CD4-positive, alpha-beta memory T cell (primary cell): ENCODE data around the gene ADCK2. TPM values are rescaled to one million over a fixed set of nuclear protein-coding genes. Genes with fewer than 3 reads are reported as not detected.
"Not testable (repeated sequence)": the region's sequence is repeated elsewhere in the genome, so short reads cannot be mapped to it uniquely, and the experiment has no call there.

Source experiments
- CTCF ChIA-PET: fragments of 350-600 bp; sonication (Branson Sonifier 250); formaldehyde crosslinking; loops from one replicate; lab custom pipeline; 2021; ENCODE audit warnings: inconsistent platforms; ENCODE audit not compliant: partially characterized antibody; lab: Charles Lee
- POLR2A ChIA-PET: fragments of 350-600 bp; sonication (Branson Sonifier 250); formaldehyde crosslinking; loops from one replicate; lab custom pipeline; 2021; ENCODE audit not compliant: partially characterized antibody; lab: Charles Lee
- DNase-seq, 5 donors: peaks; one replicate each; pipeline versions ENCODE4 v3.0.0 to v3.0.0-alpha.2; 2020 to 2022; ENCODE audit warnings: mixed read lengths in 1 of 5
- H3K27ac ChIP-seq: one replicate; pipeline ENCODE4 v1.7.0; 2013; ENCODE audit warnings: low read depth, low read length
- H3K27me3 ChIP-seq: 2 replicates; pipeline ENCODE4 v1.7.0; 2013; ENCODE audit warnings: mild to moderate bottlenecking, low read length, moderate library complexity; ENCODE audit not compliant: insufficient read depth
- H3K36me3 ChIP-seq: 2 replicates; pipeline ENCODE4 v1.7.0; 2013; ENCODE audit warnings: mild to moderate bottlenecking, low read length, moderate library complexity; ENCODE audit not compliant: insufficient read depth
- H3K4me1 ChIP-seq: 2 replicates; pipeline ENCODE4 v1.7.0; 2013; ENCODE audit warnings: mild to moderate bottlenecking, low read length, moderate library complexity; ENCODE audit not compliant: insufficient read depth
- H3K4me3 ChIP-seq, 2 donors: one replicate each; pipeline ENCODE4 v1.7.0; 2013; ENCODE audit warnings: low read length in 2 of 2, mild to moderate bottlenecking in 1 of 2
- H3K9me3 ChIP-seq, 2 donors: one replicate each; pipeline ENCODE4 v1.7.0; 2013; ENCODE audit warnings: low read length in 2 of 2, control low read depth in 1 of 2; ENCODE audit not compliant: control insufficient read depth in 1 of 2
- H3K27ac Mint-ChIP-seq, 7 donors: one replicate each; pipeline ENCODE4 v1.8.0; 2020 to 2021; ENCODE audit warnings: mixed read lengths in 7 of 7, mild to moderate bottlenecking in 6 of 7, inconsistent platforms in 3 of 7, moderate library complexity in 3 of 7
- H3K27me3 Mint-ChIP-seq, 2 donors: one replicate each; pipeline ENCODE4 v1.8.0; 2020 to 2021; ENCODE audit warnings: mixed read lengths in 2 of 2
- H3K36me3 Mint-ChIP-seq, 2 donors: one replicate each; pipeline ENCODE4 v1.8.0; 2020 to 2021; ENCODE audit warnings: mixed read lengths in 2 of 2, inconsistent platforms in 1 of 2, mild to moderate bottlenecking in 1 of 2
- H3K4me1 Mint-ChIP-seq, 4 donors: one replicate each; pipeline ENCODE4 v1.8.0; 2020 to 2021; ENCODE audit warnings: mixed read lengths in 4 of 4, mild to moderate bottlenecking in 1 of 4
- H3K4me3 Mint-ChIP-seq, 8 donors: one replicate each; pipeline ENCODE4 v1.8.0; 2020 to 2021; ENCODE audit warnings: mixed read lengths in 8 of 8, mild to moderate bottlenecking in 7 of 8, moderate library complexity in 6 of 8, inconsistent platforms in 3 of 8
- H3K9me3 Mint-ChIP-seq, 8 donors: one replicate each; pipeline ENCODE4 v1.8.0; 2020 to 2021; ENCODE audit warnings: mixed read lengths in 8 of 8, mild to moderate bottlenecking in 5 of 8, inconsistent platforms in 3 of 8, moderate library complexity in 1 of 8
- intact Hi-C: fragments of 100-400 bp; cut with micrococcal nuclease; formaldehyde crosslinking; loops from one replicate; pipeline ENCODE4 v1.15.1; 2023
- polyA plus RNA-seq, 2 donors: library from polyadenylated mRNA; unstranded; fragments of 300-500 nt; fragmentation: Illumina TruSeq; gene quantifications; one replicate each; pipeline ENCODE4 v1.2.3, GENCODE V29; 2021
- total RNA-seq, 2 experiments: library from RNA; stranded (reverse); gene quantifications; one replicate each; pipeline ENCODE4 v1.2.3, GENCODE V29; 2021

The ADCK2 gene
- total and polyA plus RNA-seq, 4 experiments from 2014 or later = 18.6 to 36.0 (median 22.1) TPM

- ChIA-PET CTCF (no interaction called here), POLR2A (no interaction called here)
- no peaks in the 10 kb centered on the region for H3K27me3 Mint-ChIP-seq
These were observed 61.4 kb downstream of the ADCK2 start for GRCh38 chr7:140734096-140734495.

GRCh38 chr7:140734729-140735128 lies 62.0 kb downstream of the ADCK2 start:
- H3K9me3 Mint-ChIP-seq = no peaks in the 10 kb centered on the region
- no peak overlapping the region for H3K27ac Mint-ChIP-seq
- no peaks in the 10 kb centered on the region for H3K4me1 ChIP-seq
- ChIA-PET CTCF (no interaction called here), POLR2A (no interaction called here)
- peaks cover 23 to 29% of the 10 kb centered on the region in 2 donors for H3K36me3 Mint-ChIP-seq
- no peaks in the 10 kb centered on the region for H3K27me3 Mint-ChIP-seq
- H3K36me3 ChIP-seq = peaks cover 11% of the 10 kb centered on the region
- H3K4me3 ChIP-seq = no peak overlapping the region
- H3K4me3 Mint-ChIP-seq = no peak overlapping the region
- no peak overlapping the region for H3K27ac ChIP-seq
- no peaks in the 10 kb centered on the region for H3K4me1 Mint-ChIP-seq
- no peaks in the 10 kb centered on the region for H3K9me3 ChIP-seq
- no peaks in the 10 kb centered on the region for H3K27me3 ChIP-seq
- intact Hi-C loops = no loop called here
- no peak for DNase-seq

More at GRCh38 chr7:140734096-140734495, 61.4 kb downstream of the ADCK2 start:
- no peaks in the 10 kb centered on the region for H3K9me3 Mint-ChIP-seq
- no peak overlapping the region for H3K27ac Mint-ChIP-seq
- Histone ChIP-seq H3K9me3 (no peaks in the 10 kb centered on the region), H3K4me3 (no peak overlapping the region), H3K27me3 (no peaks in the 10 kb centered on the region), H3K4me1 (no peaks in the 10 kb centered on the region), H3K27ac (no peak overlapping the region), H3K36me3 (peaks cover 8% of the 10 kb centered on the region)
- H3K4me3 Mint-ChIP-seq = no peak overlapping the region
- intact Hi-C loops = no loop called here
- H3K36me3 Mint-ChIP-seq = peaks cover 20 to 27% of the 10 kb centered on the region in 2 donors
- H3K4me1 Mint-ChIP-seq = no peaks in the 10 kb centered on the region
- DNase-seq = no peak

GRCh38 chr7:140738280-140738679 lies 65.5 kb downstream of the ADCK2 start:
- no peak for DNase-seq
- H3K4me3 ChIP-seq = no peak overlapping the region
- H3K9me3 ChIP-seq = no peaks in the 10 kb centered on the region
- intact Hi-C loops = no loop called here
- no peak overlapping the region for H3K27ac ChIP-seq
- Mint-ChIP-seq H3K36me3 (peaks cover 33 to 37% of the 10 kb centered on the region in 2 donors), H3K27ac (no peak overlapping the region), H3K27me3 (no peaks in the 10 kb centered on the region), H3K9me3 (no peaks in the 10 kb centered on the region), H3K4me3 (no peak overlapping the region), H3K4me1 (no peaks in the 10 kb centered on the region)
- no peaks in the 10 kb centered on the region for H3K27me3 ChIP-seq
- POLR2A ChIA-PET = no interaction called here
- H3K36me3 ChIP-seq = peaks cover 14% of the 10 kb centered on the region
- no peaks in the 10 kb centered on the region for H3K4me1 ChIP-seq
- CTCF ChIA-PET = no interaction called here

GRCh38 chr7:140743255-140743654 lies 70.5 kb downstream of the ADCK2 start:
- H3K4me1 Mint-ChIP-seq, H3K27ac Mint-ChIP-seq, POLR2A ChIA-PET, H3K4me1 ChIP-seq, H3K4me3 Mint-ChIP-seq, DNase-seq, H3K27ac ChIP-seq, H3K27me3 ChIP-seq, H3K9me3 ChIP-seq, intact Hi-C loops, H3K4me3 ChIP-seq, H3K9me3 Mint-ChIP-seq, H3K27me3 Mint-ChIP-seq: not testable (repeated sequence)
- CTCF ChIA-PET = interaction anchor here (1.0 to 1.2 kb wide), 2 partner anchors 20 to 41 kb away, joined by 3 read pairs; no protein-coding TSS in a partner anchor
- H3K36me3 Mint-ChIP-seq = peaks cover 34 to 43% of the 10 kb centered on the region in 2 donors
- peaks cover 14% of the 10 kb centered on the region for H3K36me3 ChIP-seq

GRCh38 chr7:140744005-140744404 lies 71.3 kb downstream of the ADCK2 start:
- H3K4me3 ChIP-seq = no peak overlapping the region
- no peak overlapping the region for H3K4me3 Mint-ChIP-seq
- H3K27me3 ChIP-seq = no peaks in the 10 kb centered on the region
- no peak overlapping the region for H3K27ac Mint-ChIP-seq
- H3K27ac ChIP-seq = no peak overlapping the region
- peaks cover 8% of the 10 kb centered on the region for H3K36me3 ChIP-seq
- peaks cover 34 to 43% of the 10 kb centered on the region in 2 donors for H3K36me3 Mint-ChIP-seq
- H3K27me3 Mint-ChIP-seq = no peaks in the 10 kb centered on the region
- peaks cover 0 to 2% (median under 1%) of the 10 kb centered on the region in 4 donors for H3K4me1 Mint-ChIP-seq
- no peak for DNase-seq
- H3K9me3 ChIP-seq = no peaks in the 10 kb centered on the region
- peaks cover 0 to 2% (median 0%) of the 10 kb centered on the region in 8 donors for H3K9me3 Mint-ChIP-seq
- no peaks in the 10 kb centered on the region for H3K4me1 ChIP-seq
- intact Hi-C loops = no loop called here
- CTCF ChIA-PET = interaction anchor here (1.0 to 1.2 kb wide), 3 partner anchors 20 to 67 kb away, joined by 3 read pairs; no protein-coding TSS in a partner anchor
- POLR2A ChIA-PET = no interaction called here

Other genes starting within 250 kb of the ADCK2 start
- 100 to 1,000 TPM; 140 to 156 TPM for gene MKRN1, start 193.4 kb upstream of the ADCK2 start, total RNA-seq
- 100 to 1,000 TPM; 131 to 146 TPM for gene MKRN1, start 193.4 kb upstream of the ADCK2 start, polyA plus RNA-seq
- not detected for gene DENND2A, start 32.1 kb upstream of the ADCK2 start, total RNA-seq
- gene DENND2A, start 32.1 kb upstream of the ADCK2 start, polyA plus RNA-seq = not detected
- 10 to 100 TPM; 94.4 to 98.6 TPM for gene NDUFB2, start 23.8 kb downstream of the ADCK2 start, total RNA-seq
- 100 to 1,000 TPM; 410 to 639 TPM for gene NDUFB2, start 23.8 kb downstream of the ADCK2 start, polyA plus RNA-seq